Measurements from ENCODE around the gene SUGT1.
"Not testable (repeated sequence)": the region's sequence is repeated elsewhere in the genome, so short reads cannot be mapped to it uniquely, and the experiment has no call there.

SUGT1 gene

GRCh38 chr13:52652196-52652979 lies at the start of gene SUGT1:
TSS of gene SUGT1 (plus strand) at chr13:52652836. CDS start at chr13:52652921, 85 bp downstream.
- H3K27ac ChIP-seq, result peak within 1 kb of the TSS; percentile 94 to 96
- H3K9me3 ChIP-seq, result no peaks in the 10 kb centered on the region
- TF ChIP-seq CTCF (IDR thresholded peaks at IDR 0.05), result peak; percentile 65 to 73
- peak within 1 kb of the TSS; percentile 79 to 83 for H3K4me3 ChIP-seq
- peaks cover 0 to 8% (median 5%) of the 10 kb centered on the region in 3 donors for H3K36me3 ChIP-seq
- peak; percentile 97 to 98 for DNase-seq
- no peaks in the 10 kb centered on the region for H3K27me3 ChIP-seq
- intact Hi-C loops (cut with DNase I; ENCODE audit: low total_unique reads), result loop anchor here (5.0 to 10.0 kb wide), 3 partner anchors 35 to 1198 kb away; partner anchors contain the start of genes DHRS12 and INTS6
- H3K4me1 ChIP-seq, result peaks cover 0 to 51% (median 33%) of the 10 kb centered on the region in 4 donors

- H3K9me3 ChIP-seq; H3K27ac ChIP-seq; H3K4me3 ChIP-seq; intact Hi-C loops (cut with DNase I; ENCODE audit: low total_unique reads); H3K36me3 ChIP-seq; DNase-seq; H3K27me3 ChIP-seq: not testable (repeated sequence)
- peaks cover 0 to 19% (median 12%) of the 10 kb centered on the region in 4 donors for H3K4me1 ChIP-seq
These were observed 49.3 kb upstream of the SUGT1 start for GRCh38 chr13:52603316-52603715.

- H3K4me3 ChIP-seq; H3K36me3 ChIP-seq; H3K27ac ChIP-seq; DNase-seq; H3K9me3 ChIP-seq; intact Hi-C loops (cut with DNase I; ENCODE audit: low total_unique reads); H3K4me1 ChIP-seq; H3K27me3 ChIP-seq: not testable (repeated sequence)
These were observed 46.5 kb upstream of the SUGT1 start for GRCh38 chr13:52606126-52606525.

- intact Hi-C loops (cut with DNase I; ENCODE audit: low total_unique reads), result not testable (repeated sequence)
These were observed 45.8 kb upstream of the SUGT1 start for GRCh38 chr13:52606795-52607194.

GRCh38 chr13:52608184-52608583 lies 44.5 kb upstream of the SUGT1 start:
- H3K27ac ChIP-seq; DNase-seq; H3K4me1 ChIP-seq; H3K27me3 ChIP-seq; intact Hi-C loops (cut with DNase I; ENCODE audit: low total_unique reads); H3K36me3 ChIP-seq; H3K4me3 ChIP-seq; H3K9me3 ChIP-seq: not testable (repeated sequence)

More at GRCh38 chr13:52606795-52607194, 45.8 kb upstream of the SUGT1 start:
- H3K4me3 ChIP-seq, H3K4me1 ChIP-seq, H3K27ac ChIP-seq, DNase-seq, H3K27me3 ChIP-seq, H3K36me3 ChIP-seq, H3K9me3 ChIP-seq: not testable (repeated sequence)

GRCh38 chr13:52609013-52609606 lies 43.5 kb upstream of the SUGT1 start:
- H3K36me3 ChIP-seq; DNase-seq; H3K9me3 ChIP-seq; H3K4me1 ChIP-seq; H3K27ac ChIP-seq; H3K27me3 ChIP-seq; intact Hi-C loops (cut with DNase I; ENCODE audit: low total_unique reads); H3K4me3 ChIP-seq: not testable (repeated sequence)

- DNase-seq; H3K36me3 ChIP-seq; H3K4me3 ChIP-seq; H3K9me3 ChIP-seq; H3K27ac ChIP-seq; H3K4me1 ChIP-seq; intact Hi-C loops (cut with DNase I; ENCODE audit: low total_unique reads); H3K27me3 ChIP-seq: not testable (repeated sequence)
These were observed 42.5 kb upstream of the SUGT1 start for GRCh38 chr13:52610158-52610557.

- intact Hi-C loops (cut with DNase I; ENCODE audit: low total_unique reads), result loop anchor here (5.0 kb wide), 1 partner anchor 37 kb away; the partner anchor contains the start of gene SUGT1
- H3K27me3 ChIP-seq, result no peaks in the 10 kb centered on the region
- DNase-seq, result no peak
- no peak overlapping the region for H3K27ac ChIP-seq
- no peaks in the 10 kb centered on the region for H3K9me3 ChIP-seq
- no peak for TF ChIP-seq CTCF (IDR thresholded peaks at IDR 0.05)
- no peak overlapping the region for H3K4me3 ChIP-seq
- H3K36me3 ChIP-seq, result no peaks in the 10 kb centered on the region
- H3K4me1 ChIP-seq, result peaks cover 0 to 16% (median 5%) of the 10 kb centered on the region in 4 donors
These were observed 37.4 kb upstream of the SUGT1 start for GRCh38 chr13:52615134-52615801.
